Chondrocyte (in vitro differentiated cells): ENCODE results near the gene RDH11. TPM values are rescaled to one million over a fixed set of nuclear protein-coding genes. Genes with fewer than 3 reads are reported as not detected.

Experiments
- DNase-seq: peaks from one replicate; pipeline ENCODE4 v3.0.0; 2021; ENCODE audit warnings: mixed read lengths, low spot score
- H3K27ac Mint-ChIP-seq: one replicate; pipeline ENCODE4 v1.8.0; 2021; ENCODE audit warnings: mild to moderate bottlenecking, moderate library complexity, mixed read lengths; ENCODE audit not compliant: unreplicated experiment
- H3K27me3 Mint-ChIP-seq: 2 replicates; pipeline ENCODE4 v1.8.0; 2021; ENCODE audit warnings: low read depth, mixed read lengths
- H3K36me3 Mint-ChIP-seq: 2 replicates; pipeline ENCODE4 v1.8.0; 2021; ENCODE audit warnings: low read depth, mixed read lengths
- H3K4me1 Mint-ChIP-seq: 2 replicates; pipeline ENCODE4 v1.8.0; 2021; ENCODE audit warnings: low read depth, mild to moderate bottlenecking, mixed read lengths
- H3K4me3 Mint-ChIP-seq: one replicate; pipeline ENCODE4 v1.8.0; 2021; ENCODE audit warnings: mild to moderate bottlenecking, moderate library complexity, mixed read lengths; ENCODE audit not compliant: unreplicated experiment
- H3K9me3 Mint-ChIP-seq: 2 replicates; pipeline ENCODE4 v1.8.0; 2021; ENCODE audit warnings: low read depth, mixed read lengths
- CTCF ChIP-seq: fragments of 200-600 bp; sonication (generic); IDR thresholded peaks from 2 replicates; pipeline ENCODE4 v1.5.0; 2021; ENCODE audit warnings: antibody characterized with exemption, mild to moderate bottlenecking, moderate library complexity
- long read RNA-seq: library from polyadenylated mRNA; stranded (forward); transcript quantifications from one replicate; pipeline ENCODE4 v2.0.0, GENCODE V29; 2021
- total RNA-seq: library from RNA; stranded (reverse); gene quantifications from 3 replicates; pipeline ENCODE4 v1.2.1, GENCODE V29; 2021

The RDH11 gene
- 63.3 to 69.4 TPM (median 67.3 TPM) in 3 replicates for total RNA-seq
- long read RNA-seq, transcript RDH11-203 (7 exons, 1,926 nt): minor isoform, 5 of 337 reads
- long read RNA-seq, transcript RDH11-201 (7 exons, 2,588 nt): major isoform, 132 of 337 reads
- long read RNA-seq, partial matches to known transcripts: 3 of 337 reads
- long read RNA-seq, other reads (novel, unspliced or antisense): 194 of 337 reads

- Mint-ChIP-seq H3K27me3 (no peaks in the 10 kb centered on the region), H3K36me3 (peaks cover 8% of the 10 kb centered on the region), H3K9me3 (no peaks in the 10 kb centered on the region), H3K27ac (peak within 1 kb of the TSS; percentile 94), H3K4me1 (peaks cover 20% of the 10 kb centered on the region), H3K4me3 (peak within 1 kb of the TSS; percentile 98)
- DNase-seq: peak; percentile 93
- peak; percentile 9 for TF ChIP-seq CTCF
These were observed at the start of gene RDH11 for GRCh38 chr14:67695394-67695949. Gene RDH11 (minus strand): TSS chr14:67695764. CDS start chr14:67695703, 61 bp downstream.

- Mint-ChIP-seq H3K4me1 (peaks cover 5% of the 10 kb centered on the region), H3K4me3 (no peak overlapping the region), H3K9me3 (no peaks in the 10 kb centered on the region), H3K27me3 (no peaks in the 10 kb centered on the region), H3K27ac (no peak overlapping the region), H3K36me3 (peaks cover 13% of the 10 kb centered on the region)
- no peak for DNase-seq
- TF ChIP-seq CTCF: no peak
These were observed 48.5 kb upstream of the RDH11 start for GRCh38 chr14:67744046-67744445.

- TF ChIP-seq CTCF: no peak
- Mint-ChIP-seq H3K27ac (peak overlapping the region; percentile 75), H3K4me1 (peaks cover 14% of the 10 kb centered on the region), H3K27me3 (no peaks in the 10 kb centered on the region), H3K9me3 (no peaks in the 10 kb centered on the region), H3K4me3 (no peak overlapping the region), H3K36me3 (no peaks in the 10 kb centered on the region)
- DNase-seq: no peak
These were observed 43.4 kb upstream of the RDH11 start for GRCh38 chr14:67738740-67739504.

- Mint-ChIP-seq H3K4me1 (peaks cover 14% of the 10 kb centered on the region), H3K9me3 (no peaks in the 10 kb centered on the region), H3K27ac (no peak overlapping the region), H3K27me3 (no peaks in the 10 kb centered on the region), H3K4me3 (no peak overlapping the region), H3K36me3 (no peaks in the 10 kb centered on the region)
- no peak for TF ChIP-seq CTCF
- DNase-seq: no peak
These were observed 41.2 kb upstream of the RDH11 start for GRCh38 chr14:67736771-67737170.

- Mint-ChIP-seq H3K9me3 (no peaks in the 10 kb centered on the region), H3K4me1 (peaks cover 14% of the 10 kb centered on the region), H3K36me3 (no peaks in the 10 kb centered on the region), H3K4me3 (no peak overlapping the region), H3K27me3 (no peaks in the 10 kb centered on the region), H3K27ac (no peak overlapping the region)
- no peak for TF ChIP-seq CTCF
- no peak for DNase-seq
These were observed 40.0 kb upstream of the RDH11 start for GRCh38 chr14:67735336-67736147.
